Measurements from ENCODE around the gene MICAL3. TPM values are rescaled to one million over a fixed set of nuclear protein-coding genes. Genes with fewer than 3 reads are reported as not detected.

Gene MICAL3
- total RNA-seq, 1 donor from 2014 or later = 103 TPM

DNA sequence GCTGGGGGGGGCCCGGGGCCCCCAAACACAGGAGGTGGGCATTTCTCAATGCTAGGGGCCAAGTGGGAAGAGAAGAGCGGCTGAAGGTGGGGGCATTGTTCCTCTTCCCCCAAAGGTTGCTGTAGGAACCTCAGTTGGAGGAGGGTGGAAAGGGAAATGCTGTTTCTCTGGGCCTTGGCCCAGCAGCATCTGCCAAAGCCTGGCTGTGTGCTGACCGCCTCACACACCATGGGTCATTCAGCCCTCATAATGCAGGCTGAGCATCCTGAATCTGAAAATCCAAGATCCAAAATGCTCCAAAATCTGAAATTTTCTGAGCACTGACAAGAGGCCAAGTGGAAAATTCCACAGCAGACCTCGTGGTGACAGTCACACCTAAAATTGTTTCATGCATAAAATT, 201.1 kb downstream of the MICAL3 start:
- H3K4me3 Mint-ChIP-seq = no peak overlapping the region
- no peaks in the 10 kb centered on the region for H3K9me3 Mint-ChIP-seq
- no peaks in the 10 kb centered on the region for H3K27me3 Mint-ChIP-seq (ENCODE audit: low read depth)
- TF ChIP-seq, protein P1, sequence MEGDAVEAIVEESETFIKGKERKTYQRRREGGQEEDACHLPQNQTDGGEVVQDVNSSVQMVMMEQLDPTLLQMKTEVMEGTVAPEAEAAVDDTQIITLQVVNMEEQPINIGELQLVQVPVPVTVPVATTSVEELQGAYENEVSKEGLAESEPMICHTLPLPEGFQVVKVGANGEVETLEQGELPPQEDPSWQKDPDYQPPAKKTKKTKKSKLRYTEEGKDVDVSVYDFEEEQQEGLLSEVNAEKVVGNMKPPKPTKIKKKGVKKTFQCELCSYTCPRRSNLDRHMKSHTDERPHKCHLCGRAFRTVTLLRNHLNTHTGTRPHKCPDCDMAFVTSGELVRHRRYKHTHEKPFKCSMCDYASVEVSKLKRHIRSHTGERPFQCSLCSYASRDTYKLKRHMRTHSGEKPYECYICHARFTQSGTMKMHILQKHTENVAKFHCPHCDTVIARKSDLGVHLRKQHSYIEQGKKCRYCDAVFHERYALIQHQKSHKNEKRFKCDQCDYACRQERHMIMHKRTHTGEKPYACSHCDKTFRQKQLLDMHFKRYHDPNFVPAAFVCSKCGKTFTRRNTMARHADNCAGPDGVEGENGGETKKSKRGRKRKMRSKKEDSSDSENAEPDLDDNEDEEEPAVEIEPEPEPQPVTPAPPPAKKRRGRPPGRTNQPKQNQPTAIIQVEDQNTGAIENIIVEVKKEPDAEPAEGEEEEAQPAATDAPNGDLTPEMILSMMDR (IDR thresholded peaks at IDR 0.05; ENCODE audit: unreplicated experiment) = no peak
- H3K27ac Mint-ChIP-seq = no peak overlapping the region
- peaks cover 11% of the 10 kb centered on the region for H3K36me3 Mint-ChIP-seq
- no peak for DNase-seq (ENCODE audit: low spot score in 2 of 2, unreplicated experiment in 2 of 2)
- H3K4me1 Mint-ChIP-seq = no peaks in the 10 kb centered on the region

DNA sequence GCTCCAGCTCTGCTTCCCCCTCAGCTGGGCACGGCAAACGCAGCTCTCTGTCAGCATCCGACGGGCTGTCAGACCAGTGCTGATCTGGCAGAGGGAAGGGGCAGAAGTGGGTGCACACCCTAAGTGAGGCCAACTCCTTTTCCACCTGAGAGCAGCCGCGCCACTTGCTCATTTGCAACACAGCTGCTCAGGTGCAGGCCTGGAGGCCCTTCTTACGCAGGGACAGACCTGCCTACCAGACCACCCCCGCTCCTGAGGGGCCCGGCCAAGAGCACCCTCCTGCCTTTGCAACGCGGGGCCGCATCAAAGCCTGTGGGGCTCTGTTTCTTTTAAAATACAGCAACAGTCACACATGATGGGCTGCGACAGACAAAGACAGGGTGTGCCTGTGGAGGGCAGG, 202.3 kb downstream of the MICAL3 start:
- DNase-seq (ENCODE audit: low spot score in 2 of 2, unreplicated experiment in 2 of 2) = no peak
- Mint-ChIP-seq H3K27me3 (ENCODE audit: low read depth) (no peaks in the 10 kb centered on the region), H3K9me3 (no peaks in the 10 kb centered on the region), H3K36me3 (peaks cover 11% of the 10 kb centered on the region), H3K4me3 (no peak overlapping the region), H3K4me1 (no peaks in the 10 kb centered on the region), H3K27ac (no peak overlapping the region)
- TF ChIP-seq, protein P1 (IDR thresholded peaks at IDR 0.05; ENCODE audit: unreplicated experiment) = no peak

DNA sequence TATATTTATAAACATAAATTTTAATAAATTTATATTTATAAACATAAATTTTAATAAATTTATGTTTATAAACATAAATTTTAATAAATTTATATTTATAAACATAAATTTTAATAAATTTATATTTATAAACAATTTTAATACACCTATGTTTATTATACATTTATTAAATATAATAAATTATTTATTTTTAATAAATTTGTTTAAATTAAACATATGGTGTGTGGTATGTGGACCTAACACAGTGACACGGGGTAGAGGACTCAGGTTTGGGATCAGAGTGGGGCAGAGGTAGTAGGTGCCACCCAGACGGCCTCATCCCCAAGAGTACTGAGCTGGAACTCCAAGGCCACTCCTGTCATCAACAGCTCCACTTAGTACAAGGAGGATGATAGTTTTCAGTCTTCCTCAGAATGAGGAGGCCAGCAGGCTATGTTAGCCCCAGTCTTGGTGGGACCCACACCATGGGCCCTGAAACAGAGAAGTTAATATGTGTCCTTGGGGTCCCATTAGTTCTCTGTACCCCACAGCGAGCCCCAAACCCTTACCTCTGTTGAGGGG, 203.4 kb downstream of the MICAL3 start:
- no peaks in the 10 kb centered on the region for H3K9me3 Mint-ChIP-seq
- no peak for DNase-seq (ENCODE audit: low spot score in 2 of 2, unreplicated experiment in 2 of 2)
- H3K36me3 Mint-ChIP-seq = peaks cover 5% of the 10 kb centered on the region
- TF ChIP-seq, protein P1 (IDR thresholded peaks at IDR 0.05; ENCODE audit: unreplicated experiment) = no peak
- no peaks in the 10 kb centered on the region for H3K4me1 Mint-ChIP-seq
- H3K27me3 Mint-ChIP-seq (ENCODE audit: low read depth) = no peaks in the 10 kb centered on the region
- H3K4me3 Mint-ChIP-seq = no peak overlapping the region
- H3K27ac Mint-ChIP-seq = no peak overlapping the region

DNA sequence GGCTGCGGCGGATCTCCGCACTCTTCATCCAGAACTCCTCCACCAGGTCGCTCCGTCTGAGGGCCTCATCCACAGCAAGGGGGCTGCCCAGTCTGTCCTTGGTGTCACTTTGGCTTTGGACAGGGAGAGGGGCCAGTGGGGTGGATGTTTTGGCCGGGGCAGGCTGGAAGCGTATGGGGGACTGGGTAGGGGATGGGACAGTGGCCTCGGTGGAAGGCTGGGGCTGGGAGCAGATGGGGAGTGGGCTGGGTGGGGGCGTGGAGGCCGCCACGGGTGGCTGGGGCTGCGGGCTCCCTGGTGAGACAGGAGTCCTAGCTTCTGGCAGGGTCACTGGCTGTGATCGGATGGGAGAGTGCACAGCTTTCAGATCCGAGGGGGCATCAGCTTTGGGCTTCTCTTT, 205.7 kb downstream of the MICAL3 start:
- no peak for DNase-seq (ENCODE audit: low spot score in 2 of 2, unreplicated experiment in 2 of 2)
- Mint-ChIP-seq H3K9me3 (no peaks in the 10 kb centered on the region), H3K27me3 (ENCODE audit: low read depth) (no peaks in the 10 kb centered on the region), H3K36me3 (peaks cover 4% of the 10 kb centered on the region), H3K27ac (no peak overlapping the region), H3K4me3 (no peak overlapping the region), H3K4me1 (no peaks in the 10 kb centered on the region)
- TF ChIP-seq, protein P1 (IDR thresholded peaks at IDR 0.05; ENCODE audit: unreplicated experiment) = no peak

DNA sequence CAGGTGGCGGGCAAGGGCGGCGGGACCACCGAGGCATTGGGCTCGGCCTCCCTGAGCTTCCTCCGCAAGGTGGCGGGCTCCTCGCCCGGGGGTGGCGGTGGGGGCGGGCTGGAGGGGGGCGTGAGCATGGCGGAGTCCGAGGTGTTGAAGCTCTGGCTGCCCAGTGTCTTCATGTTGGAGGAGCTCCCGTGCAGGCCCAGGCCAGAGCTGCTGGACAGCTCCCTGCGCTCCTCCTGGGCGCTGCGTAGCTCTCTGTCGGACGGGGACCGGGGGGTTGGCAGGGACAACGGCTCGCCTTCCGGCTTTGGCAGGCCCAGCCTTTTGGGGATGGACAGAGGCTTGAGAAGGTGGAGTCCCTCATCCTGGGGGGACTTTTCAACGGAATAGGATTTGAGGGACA, 206.2 kb downstream of the MICAL3 start:
- Mint-ChIP-seq H3K9me3 (no peaks in the 10 kb centered on the region), H3K27ac (no peak overlapping the region), H3K36me3 (peaks cover 4% of the 10 kb centered on the region), H3K4me3 (no peak overlapping the region), H3K4me1 (no peaks in the 10 kb centered on the region), H3K27me3 (ENCODE audit: low read depth) (no peaks in the 10 kb centered on the region)
- TF ChIP-seq, protein P1 (IDR thresholded peaks at IDR 0.05; ENCODE audit: unreplicated experiment) = no peak
- DNase-seq (ENCODE audit: low spot score in 2 of 2, unreplicated experiment in 2 of 2) = no peak

Data from mesothelial cell of epicardium (in vitro differentiated cells).